Activated naive CD4-positive, alpha-beta T cell treated with anti-CD3 and anti-CD28 coated beads, Interleukin-2, amount 50 U/mL, for 16 hours (primary cell): ENCODE measurements around the gene AGBL1.
A peak's percentile ranks its signal among the peaks of the same experiment; 100 is the strongest.

ENCODE experiments used
- DNase-seq: peaks from one replicate; pipeline ENCODE4 v3.0.0-alpha.2; 2020

The AGBL1 gene

GRCh38 chr15:86659724-86660411 lies 580.2 kb downstream of the AGBL1 start:
- no peak for DNase-seq

- DNase-seq, result no peak
Observed at GRCh38 chr15:86661580-86661979, 581.9 kb downstream of the AGBL1 start.

- DNase-seq, result no peak
Observed at GRCh38 chr15:86663304-86663703, 583.6 kb downstream of the AGBL1 start.

GRCh38 chr15:86663979-86664378 lies 584.3 kb downstream of the AGBL1 start:
- no peak for DNase-seq

GRCh38 chr15:86664581-86664980 lies 584.9 kb downstream of the AGBL1 start:
- DNase-seq, result no peak

- DNase-seq, result no peak
Observed at GRCh38 chr15:86676002-86676401, 596.3 kb downstream of the AGBL1 start.

- no peak for DNase-seq
Observed at GRCh38 chr15:86677278-86677677, 597.6 kb downstream of the AGBL1 start.

- no peak for DNase-seq
Observed at GRCh38 chr15:86685263-86685662, 605.6 kb downstream of the AGBL1 start.

- no peak for DNase-seq
Observed at GRCh38 chr15:86689006-86689405, 609.3 kb downstream of the AGBL1 start.

- DNase-seq, result no peak
Observed at GRCh38 chr15:86690566-86690965, 610.9 kb downstream of the AGBL1 start.

- no peak for DNase-seq
Observed at GRCh38 chr15:86691091-86691663, 611.5 kb downstream of the AGBL1 start.

GRCh38 chr15:86700864-86701610 lies 621.4 kb downstream of the AGBL1 start:
- no peak for DNase-seq

- DNase-seq, result no peak
Observed at GRCh38 chr15:86701611-86701963, 621.9 kb downstream of the AGBL1 start.

- no peak for DNase-seq
Observed at GRCh38 chr15:86706813-86707212, 627.1 kb downstream of the AGBL1 start.

GRCh38 chr15:86711476-86711875 lies 631.8 kb downstream of the AGBL1 start:
- DNase-seq, result no peak

GRCh38 chr15:86714241-86714640 lies 634.6 kb downstream of the AGBL1 start:
- no peak for DNase-seq

GRCh38 chr15:86725628-86726027 lies 646.0 kb downstream of the AGBL1 start:
- no peak for DNase-seq

- no peak for DNase-seq
Observed at GRCh38 chr15:86735247-86736040, 655.8 kb downstream of the AGBL1 start.

- DNase-seq, result no peak
Observed at GRCh38 chr15:86741917-86742316, 662.2 kb downstream of the AGBL1 start.

- peak; percentile 48 for DNase-seq
Observed at GRCh38 chr15:86743283-86743903, 663.7 kb downstream of the AGBL1 start.

- no peak for DNase-seq
Observed at GRCh38 chr15:86744198-86744780, 664.6 kb downstream of the AGBL1 start.

- DNase-seq, result no peak
Observed at GRCh38 chr15:86751116-86751515, 671.4 kb downstream of the AGBL1 start.

GRCh38 chr15:86754846-86755245 lies 675.2 kb downstream of the AGBL1 start:
- no peak for DNase-seq
